Mucosa of rectum (tissue), 2 donors: ENCODE data around the gene SNCG.
A peak's percentile ranks its signal among the peaks of the same experiment; 100 is the strongest.
"Not testable (repeated sequence)": the region's sequence is repeated elsewhere in the genome, so short reads cannot be mapped to it uniquely, and the experiment has no call there.

Experiments used
- H3K27ac ChIP-seq, 2 donors: one replicate each; pipeline ENCODE4 v1.7.0; 2013; ENCODE audit warnings: inconsistent platforms in 2 of 2, low read depth in 2 of 2, low read length in 2 of 2
- H3K27me3 ChIP-seq, 2 donors: one replicate each; pipeline ENCODE4 v1.7.0; 2013; ENCODE audit warnings: low read length in 2 of 2; ENCODE audit not compliant: control insufficient read depth in 2 of 2, insufficient read depth in 2 of 2
- H3K36me3 ChIP-seq, 2 donors: one replicate each; pipeline ENCODE4 v1.7.0; 2013; ENCODE audit warnings: low read length in 2 of 2; ENCODE audit not compliant: control insufficient read depth in 2 of 2, insufficient read depth in 2 of 2
- H3K4me1 ChIP-seq, 2 donors: one replicate each; pipeline ENCODE4 v1.7.0; 2013; ENCODE audit warnings: low read length in 2 of 2, mild to moderate bottlenecking in 1 of 2; ENCODE audit not compliant: control insufficient read depth in 2 of 2, insufficient read depth in 2 of 2
- H3K4me3 ChIP-seq, 2 donors: one replicate each; pipeline ENCODE4 v1.7.0; 2013; ENCODE audit warnings: low read length in 2 of 2
- H3K9ac ChIP-seq, 2 donors: one replicate each; pipeline ENCODE4 v1.7.0; 2013; ENCODE audit warnings: low read length in 2 of 2, low read depth in 1 of 2, mild to moderate bottlenecking in 1 of 2
- H3K9me3 ChIP-seq, 2 donors: one replicate each; pipeline ENCODE4 v1.7.0; 2013; ENCODE audit warnings: low read length in 2 of 2; ENCODE audit not compliant: control insufficient read depth in 2 of 2
- donor health status: healthy.
- donor health status: Normal muscosa, but diverticular disease.

Gene SNCG

GRCh38 chr10:86978457-86978856 lies 20.1 kb downstream of the SNCG start:
- not testable (repeated sequence) for H3K36me3 ChIP-seq, H3K9ac ChIP-seq, H3K9me3 ChIP-seq, H3K27ac ChIP-seq, H3K4me3 ChIP-seq, H3K27me3 ChIP-seq
- peaks cover 8 to 13% of the 10 kb centered on the region in 2 donors for H3K4me1 ChIP-seq

GRCh38 chr10:86979296-86979818 lies 21.0 kb downstream of the SNCG start:
- peaks cover 8 to 13% of the 10 kb centered on the region in 2 donors for H3K4me1 ChIP-seq
- H3K9ac ChIP-seq: no peak overlapping the region
- H3K27me3 ChIP-seq: no peaks in the 10 kb centered on the region
- H3K9me3 ChIP-seq: no peaks in the 10 kb centered on the region
- no peak overlapping the region for H3K4me3 ChIP-seq
- H3K27ac ChIP-seq: peak overlapping the region in 1 of 2 donors; percentile 3
- H3K36me3 ChIP-seq: no peaks in the 10 kb centered on the region

- no peaks in the 10 kb centered on the region for H3K36me3 ChIP-seq
- H3K9ac ChIP-seq: no peak overlapping the region
- peak overlapping the region; percentile 3 to 72 for H3K27ac ChIP-seq
- H3K27me3 ChIP-seq: no peaks in the 10 kb centered on the region
- no peak overlapping the region for H3K4me3 ChIP-seq
- peaks cover 8 to 13% of the 10 kb centered on the region in 2 donors for H3K4me1 ChIP-seq
- H3K9me3 ChIP-seq: no peaks in the 10 kb centered on the region
Observed at GRCh38 chr10:86979977-86980448, 21.6 kb downstream of the SNCG start.

GRCh38 chr10:86981020-86981419 lies 22.6 kb downstream of the SNCG start:
- H3K9ac ChIP-seq, H3K4me3 ChIP-seq, H3K27ac ChIP-seq, H3K27me3 ChIP-seq, H3K9me3 ChIP-seq, H3K36me3 ChIP-seq: not testable (repeated sequence)
- peaks cover 8 to 13% of the 10 kb centered on the region in 2 donors for H3K4me1 ChIP-seq

GRCh38 chr10:86981716-86982115 lies 23.3 kb downstream of the SNCG start:
- Histone ChIP-seq H3K36me3 (no peaks in the 10 kb centered on the region), H3K4me1 (peaks cover 8 to 13% of the 10 kb centered on the region in 2 donors), H3K9me3 (no peaks in the 10 kb centered on the region), H3K27me3 (no peaks in the 10 kb centered on the region), H3K27ac (no peak overlapping the region), H3K4me3 (no peak overlapping the region), H3K9ac (no peak overlapping the region)

- H3K27me3 ChIP-seq, H3K27ac ChIP-seq: not testable (repeated sequence)
- H3K4me1 ChIP-seq: peaks cover 8 to 11% of the 10 kb centered on the region in 2 donors
Observed at GRCh38 chr10:86984498-86984897, 26.1 kb downstream of the SNCG start.

GRCh38 chr10:86988520-86988919 lies 30.1 kb downstream of the SNCG start:
- H3K27ac ChIP-seq: no peak overlapping the region
- no peak overlapping the region for H3K9ac ChIP-seq
- H3K4me1 ChIP-seq: no peaks in the 10 kb centered on the region

More at GRCh38 chr10:86984498-86984897, 26.1 kb downstream of the SNCG start:
- H3K9ac ChIP-seq, H3K4me3 ChIP-seq, H3K9me3 ChIP-seq, H3K36me3 ChIP-seq: not testable (repeated sequence)

GRCh38 chr10:86991362-86991761 lies 33.0 kb downstream of the SNCG start:
- not testable (repeated sequence) for H3K4me3 ChIP-seq, H3K27ac ChIP-seq, H3K4me1 ChIP-seq, H3K36me3 ChIP-seq, H3K9ac ChIP-seq, H3K27me3 ChIP-seq, H3K9me3 ChIP-seq

More at GRCh38 chr10:86988520-86988919, 30.1 kb downstream of the SNCG start:
- no peaks in the 10 kb centered on the region for H3K27me3 ChIP-seq
- no peaks in the 10 kb centered on the region for H3K9me3 ChIP-seq
- no peak overlapping the region for H3K4me3 ChIP-seq
- no peaks in the 10 kb centered on the region for H3K36me3 ChIP-seq

- H3K9ac ChIP-seq: no peak overlapping the region
- H3K36me3 ChIP-seq: no peaks in the 10 kb centered on the region
- H3K4me1 ChIP-seq: no peaks in the 10 kb centered on the region
- no peak overlapping the region for H3K27ac ChIP-seq
- H3K4me3 ChIP-seq: no peak overlapping the region
- no peaks in the 10 kb centered on the region for H3K9me3 ChIP-seq
- no peaks in the 10 kb centered on the region for H3K27me3 ChIP-seq
Observed at GRCh38 chr10:86992456-86992855, 34.1 kb downstream of the SNCG start.

GRCh38 chr10:86992929-86993328 lies 34.5 kb downstream of the SNCG start:
- H3K4me1 ChIP-seq: no peaks in the 10 kb centered on the region
- no peaks in the 10 kb centered on the region for H3K36me3 ChIP-seq
- H3K27me3 ChIP-seq: no peaks in the 10 kb centered on the region
- H3K27ac ChIP-seq: no peak overlapping the region
- H3K9me3 ChIP-seq: no peaks in the 10 kb centered on the region
- no peak overlapping the region for H3K4me3 ChIP-seq
- no peak overlapping the region for H3K9ac ChIP-seq
